GM12878 (cell line): ENCODE measurements around the gene CFAP52. TPM values are rescaled to one million over a fixed set of nuclear protein-coding genes. Genes with fewer than 3 reads are reported as not detected.

Experiments used
- ATAC-seq: fragments of 200-7000 bp; cut with Tn5 transposase; 3 replicates; pipeline ENCODE4 v1.9.1; 2020; ENCODE audit warnings: mild to moderate bottlenecking, moderate library complexity
- BruUV-seq: library from RNA; stranded (reverse); fragments of 400-500 nt; replicated peaks from 2 replicates; lab custom pipeline; 2021; lab: Mats Ljungman, UMichigan
- CTCF ChIA-PET: fragments of 300-600 bp; sonication (Branson Sonifier 250); formaldehyde crosslinking; extraction: SDS; loops from one replicate; lab custom pipeline; 2021; ENCODE audit warnings: inconsistent platforms; lab: Yijun Ruan, JAX
- POLR2A ChIA-PET: fragments of 350-600 bp; formaldehyde crosslinking; extraction: SDS; loops from one replicate; lab custom pipeline; 2021; ENCODE audit warnings: inconsistent platforms; lab: Charles Lee
- RAD21 ChIA-PET: fragments of 300-600 bp; sonication (Branson Sonifier 250); formaldehyde crosslinking; loops from one replicate; lab custom pipeline; 2023; ENCODE audit warnings: antibody characterized with exemption; ENCODE audit not compliant: unreplicated experiment; lab: Charles Lee
- SMC1A ChIA-PET: fragments of 300-600 bp; sonication (Branson Sonifier 250); formaldehyde crosslinking; loops from one replicate; lab custom pipeline; 2023; ENCODE audit not compliant: unreplicated experiment, uncharacterized antibody; lab: Charles Lee
- DNase-seq: peaks from one replicate; pipeline ENCODE4 v3.0.0-alpha.2; 2011; ENCODE audit warnings: low read depth, low spot score
- FAIRE-seq: peaks from 3 replicates; lab custom pipeline; 2011; peaks lifted over from hg19 to GRCh38; lab: Jason Lieb, UNC
- H2AFZ ChIP-seq: 2 replicates; pipeline ENCODE4 v1.6.0; 2011; ENCODE audit warnings: low read depth, low read length, control low read depth; ENCODE audit not compliant: control insufficient read depth
- H3K27ac ChIP-seq: 2 replicates; pipeline ENCODE4 v1.5.1; 2011; ENCODE audit warnings: control low read depth; ENCODE audit not compliant: control insufficient read depth, insufficient read depth
- H3K27me3 ChIP-seq, 2 experiments: replicated peaks in 1 of 2; 2 replicates each; pipeline versions ENCODE4 v1.6.0 to v1.6.1; 2011; ENCODE audit warnings: low read length in 1 of 2; ENCODE audit not compliant: control insufficient read depth in 2 of 2, insufficient read depth in 2 of 2
- H3K36me3 ChIP-seq, 2 experiments: 2 replicates each; pipeline ENCODE4 v1.5.1; 2011; ENCODE audit warnings: low read length in 1 of 2; ENCODE audit not compliant: control insufficient read depth in 2 of 2, insufficient read depth in 2 of 2
- H3K4me1 ChIP-seq: 2 replicates; pipeline ENCODE4 v1.6.1; 2011; ENCODE audit warnings: mild to moderate bottlenecking, low read length, moderate library complexity, mixed read lengths; ENCODE audit not compliant: control insufficient read depth, insufficient read depth
- H3K4me2 ChIP-seq: 2 replicates; pipeline ENCODE4 v1.6.0; 2011; ENCODE audit warnings: control low read depth; ENCODE audit not compliant: control insufficient read depth, insufficient read depth
- H3K4me3 ChIP-seq: fragments of 200-600 bp; sonication (generic); 2 replicates; pipeline ENCODE4 v1.5.1; 2016
- H3K79me2 ChIP-seq: 2 replicates; pipeline ENCODE4 v1.6.0; 2011; ENCODE audit warnings: low read length; ENCODE audit not compliant: control insufficient read depth, insufficient read depth
- H3K9ac ChIP-seq: 2 replicates; pipeline ENCODE4 v1.8.0; 2011; ENCODE audit warnings: low read length, control low read depth, mixed read lengths; ENCODE audit not compliant: control insufficient read depth, insufficient read depth
- H3K9me3 ChIP-seq: replicated peaks from 3 replicates; pipeline ENCODE4 v1.5.1; 2011; ENCODE audit warnings: mild to moderate bottlenecking, low read length; ENCODE audit not compliant: control insufficient read depth, insufficient read depth
- H4K20me1 ChIP-seq: 2 replicates; pipeline ENCODE4 v1.6.0; 2011; ENCODE audit not compliant: control insufficient read depth, insufficient read depth
- BCL11A ChIP-seq: IDR thresholded peaks from 2 replicates; pipeline ENCODE4 v1.6.1; 2011; ENCODE audit warnings: low read depth, low read length
- BHLHE40 ChIP-seq, 2 experiments: fragments of 450-650 bp in 1 of 2; IDR thresholded peaks; 2 replicates each; pipeline ENCODE4 v1.6.1; 2011 to 2017; ENCODE audit warnings: low read depth in 2 of 2, borderline replicate concordance in 1 of 2, improper control_type of control experiment in 1 of 2, low read length in 1 of 2, mild to moderate bottlenecking in 1 of 2
- CBX5 ChIP-seq: sonication (generic); IDR thresholded peaks from 2 replicates; pipeline ENCODE4 v1.6.1; 2016; ENCODE audit warnings: low read depth, moderate library complexity, mild to moderate bottlenecking, inconsistent platforms
- KDM1A ChIP-seq: fragments of 200-600 bp; sonication (generic); IDR thresholded peaks from 2 replicates; pipeline ENCODE4 v1.6.1; 2016; ENCODE audit warnings: borderline replicate concordance
- MTA2 ChIP-seq: fragments of 450-650 bp; IDR thresholded peaks from 2 replicates; pipeline ENCODE4 v1.6.1; 2016; ENCODE audit warnings: low read depth, mild to moderate bottlenecking, moderate library complexity
- RAD51 ChIP-seq: fragments of 450-650 bp; IDR thresholded peaks from 2 replicates; pipeline ENCODE4 v1.6.1; 2016; ENCODE audit warnings: moderate library complexity, mild to moderate bottlenecking, inconsistent platforms
- RCOR1 ChIP-seq: conservative IDR thresholded peaks from 2 replicates; pipeline ENCODE4 v1.6.1; 2012; ENCODE audit warnings: low read depth, low read length, improper control_type of control experiment
- RELB ChIP-seq: fragments of 450-650 bp; IDR thresholded peaks from 2 replicates; pipeline ENCODE4 v1.6.1; 2017; ENCODE audit warnings: low read depth, mild to moderate bottlenecking, moderate library complexity
- TCF7 ChIP-seq: IDR thresholded peaks from 2 replicates; pipeline ENCODE4 v1.6.1; 2014; ENCODE audit warnings: antibody characterized with exemption, borderline replicate concordance
- YBX1 ChIP-seq: fragments of 450-650 bp; IDR thresholded peaks from 2 replicates; pipeline ENCODE4 v1.6.1; 2016; ENCODE audit warnings: antibody characterized with exemption
- WGBS: methylation state at CpG from one replicate; pipeline ENCODE4 v1.1.6; 2016; ENCODE audit warnings: low lambda C conversion rate; ENCODE audit not compliant: insufficient replicate concordance, insufficient coverage; ENCODE audit errors: missing lambda C conversion rate; 5-methylcytosine and 5-hydroxymethylcytosine counted together
- in situ Hi-C: fragments of 300-500 bp; cut with MboI; formaldehyde crosslinking; loops from 9 replicates; pipeline ENCODE4 v1.14.3; 2018; ENCODE audit warnings: mixed read lengths
- intact Hi-C: fragments of 100-400 bp; cut with micrococcal nuclease; formaldehyde crosslinking; loops from one replicate; pipeline ENCODE4 v1.14.2; 2022; ENCODE audit not compliant: unreplicated experiment
- polyA plus RNA-seq, 11 experiments: library from polyadenylated mRNA; depleted of rRNA in 4 of 11; unstranded in 6 of 11; stranded (reverse) in 5 of 11; fragments of >200 nt; fragmentation: Nextera tagmentation in 4 of 11; fragmentation: Illumina TruSeq in 1 of 11; extraction: Ambion mirVana in 4 of 11; extraction: Trizol in 1 of 11; gene quantifications; 1 replicate in 1 of 11; 2 replicates in 10 of 11; pipeline versions ENCODE4 v1.2.1 to v1.2.3, GENCODE V29; 2011 to 2016; ENCODE audit warnings: inconsistent platforms in 2 of 11, missing spikeins in 2 of 11, low read depth in 1 of 11
- total RNA-seq, 4 experiments: library from RNA; depleted of rRNA in 3 of 4; stranded (reverse); fragments of >200 nt in 3 of 4; fragmentation: Illumina TruSeq in 1 of 4; extraction: Trizol in 1 of 4; gene quantifications; 2 replicates each; pipeline versions ENCODE4 v1.2.1 to v1.2.3, GENCODE V29; 2013 to 2021

Gene CFAP52
- total and polyA plus RNA-seq, 10 of the 15 experiments (the other 5 are each of a cell fraction or from before 2014, with no cell fraction given), result 0.05 to 0.14 TPM; not detected in 8

- SMC1A ChIA-PET, result no interaction called here
These were observed 67.2 kb downstream of the CFAP52 start for GRCh38 chr17:9643611-9644010.

More at GRCh38 chr17:9643611-9644010, 67.2 kb downstream of the CFAP52 start:
- Histone ChIP-seq H3K4me2 (no peak overlapping the region), H3K9me3 (no peaks in the 10 kb centered on the region), H3K4me1 (peaks cover 4% of the 10 kb centered on the region; the same call in 1 of the 2 replicates), H2AFZ (no peak overlapping the region), H3K9ac (no peak overlapping the region), H4K20me1 (no peaks in the 10 kb centered on the region), H3K27ac (no peak overlapping the region), H3K4me3 (no peak overlapping the region), H3K79me2 (no peaks in the 10 kb centered on the region), H3K27me3 (peaks cover 2 to 4% of the 10 kb centered on the region in 2 experiments), H3K36me3 (no peaks in the 10 kb centered on the region)
- no peak for ATAC-seq
- 81% methylated on average over 5 of the region's 5 CpGs for WGBS
- BruUV-seq, result no TSS peak
- in situ Hi-C loops, result loop anchor here (5.0 kb wide), 1 partner anchor 51 kb away; no protein-coding TSS in a partner anchor
- RAD21 ChIA-PET, result no interaction called here
- FAIRE-seq, result no peak
- DNase-seq, result no peak
- POLR2A ChIA-PET, result no interaction called here
- no peak for TF ChIP-seq RELB
- TF ChIP-seq CBX5, result no peak
- TF ChIP-seq BCL11A, result no peak
- no peak for TF ChIP-seq YBX1
- TF ChIP-seq RCOR1, result no peak
- no peak for TF ChIP-seq TCF7
- TF ChIP-seq KDM1A, result no peak
- TF ChIP-seq MTA2, result no peak
- no peak for TF ChIP-seq BHLHE40 (IDR thresholded peaks at IDR 0.05; ENCODE audit: borderline replicate concordance in 1 of 2, low read depth in 2 of 2, low read length in 1 of 2)
- TF ChIP-seq RAD51, result no peak
- intact Hi-C loops, result no loop called here
- CTCF ChIA-PET, result no interaction called here
